PFSK-1 (cell line): Measurements from ENCODE around the gene LRRC15.

Experiments
- FOXP2 ChIP-seq: optimal IDR thresholded peaks from 2 replicates; pipeline ENCODE3; 2011; ENCODE audit warnings: borderline replicate concordance, control low read depth, inconsistent platforms; ENCODE audit not compliant: insufficient read depth; ENCODE audit errors: extremely low read length, extremely low read depth
- POLR2AphosphoS5 ChIP-seq: IDR thresholded peaks from 2 replicates; pipeline ENCODE4 v1.6.1; 2012; ENCODE audit warnings: low read depth, mild to moderate bottlenecking, control low read depth, low read length, moderate library complexity
- SIN3A ChIP-seq: IDR thresholded peaks from 2 replicates; pipeline ENCODE4 v1.6.1; 2012; ENCODE audit warnings: mild to moderate bottlenecking, low read length, moderate library complexity, borderline replicate concordance; ENCODE audit not compliant: insufficient read depth
- TAF1 ChIP-seq: IDR thresholded peaks from 2 replicates; pipeline ENCODE4 v1.6.1; 2012; ENCODE audit warnings: low read length, control low read depth, borderline replicate concordance; ENCODE audit not compliant: insufficient read depth
- TF ChIP-seq, protein P1 (sequence below), 2 experiments: IDR thresholded peaks; 2 replicates each; pipeline versions ENCODE4 v1.6.1 to v1.8.0; 2011 to 2012; ENCODE audit warnings: low read depth in 2 of 2, low read length in 2 of 2, control low read depth in 1 of 2, inconsistent platforms in 1 of 2, mild to moderate bottlenecking in 1 of 2, moderate library complexity in 1 of 2; ENCODE audit not compliant: insufficient read depth in 1 of 2

LRRC15 gene

DNA sequence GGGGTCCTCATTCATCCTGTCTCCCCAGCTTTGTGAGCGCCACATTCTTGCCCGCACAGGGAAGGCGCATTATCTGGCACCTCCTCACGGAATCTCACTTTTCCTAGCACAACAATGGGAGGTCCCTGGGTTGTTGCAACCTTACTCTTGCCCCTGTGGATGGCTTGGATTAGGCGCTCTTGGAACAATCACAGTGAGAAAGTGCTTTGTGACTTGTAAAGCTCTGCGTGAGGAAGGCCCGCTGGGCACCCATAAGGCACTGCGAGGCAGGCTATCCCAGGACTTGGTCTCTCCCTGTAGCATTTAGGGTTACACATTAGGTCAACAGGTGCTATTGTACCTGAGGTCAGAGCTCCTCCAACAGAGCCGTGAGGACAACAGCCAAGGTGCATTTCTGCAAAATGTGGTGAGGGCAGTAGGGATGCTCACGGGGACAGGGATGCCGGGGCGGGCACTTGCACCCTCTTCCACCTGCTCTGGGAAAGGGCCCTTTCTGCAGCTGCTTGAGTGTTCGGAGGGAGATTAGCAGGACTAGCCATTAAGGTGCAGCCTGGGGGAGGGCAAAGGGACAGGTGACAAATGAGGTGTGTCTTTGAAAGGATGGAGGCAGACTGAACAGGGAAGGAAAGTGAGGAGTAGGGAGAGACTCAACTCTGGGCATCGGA is 13.9 kb upstream of the LRRC15 start:
- TF ChIP-seq TAF1 (no peak), FOXP2 (no peak), SIN3A (no peak), POLR2AphosphoS5 (no peak)
- TF ChIP-seq, protein P1, sequence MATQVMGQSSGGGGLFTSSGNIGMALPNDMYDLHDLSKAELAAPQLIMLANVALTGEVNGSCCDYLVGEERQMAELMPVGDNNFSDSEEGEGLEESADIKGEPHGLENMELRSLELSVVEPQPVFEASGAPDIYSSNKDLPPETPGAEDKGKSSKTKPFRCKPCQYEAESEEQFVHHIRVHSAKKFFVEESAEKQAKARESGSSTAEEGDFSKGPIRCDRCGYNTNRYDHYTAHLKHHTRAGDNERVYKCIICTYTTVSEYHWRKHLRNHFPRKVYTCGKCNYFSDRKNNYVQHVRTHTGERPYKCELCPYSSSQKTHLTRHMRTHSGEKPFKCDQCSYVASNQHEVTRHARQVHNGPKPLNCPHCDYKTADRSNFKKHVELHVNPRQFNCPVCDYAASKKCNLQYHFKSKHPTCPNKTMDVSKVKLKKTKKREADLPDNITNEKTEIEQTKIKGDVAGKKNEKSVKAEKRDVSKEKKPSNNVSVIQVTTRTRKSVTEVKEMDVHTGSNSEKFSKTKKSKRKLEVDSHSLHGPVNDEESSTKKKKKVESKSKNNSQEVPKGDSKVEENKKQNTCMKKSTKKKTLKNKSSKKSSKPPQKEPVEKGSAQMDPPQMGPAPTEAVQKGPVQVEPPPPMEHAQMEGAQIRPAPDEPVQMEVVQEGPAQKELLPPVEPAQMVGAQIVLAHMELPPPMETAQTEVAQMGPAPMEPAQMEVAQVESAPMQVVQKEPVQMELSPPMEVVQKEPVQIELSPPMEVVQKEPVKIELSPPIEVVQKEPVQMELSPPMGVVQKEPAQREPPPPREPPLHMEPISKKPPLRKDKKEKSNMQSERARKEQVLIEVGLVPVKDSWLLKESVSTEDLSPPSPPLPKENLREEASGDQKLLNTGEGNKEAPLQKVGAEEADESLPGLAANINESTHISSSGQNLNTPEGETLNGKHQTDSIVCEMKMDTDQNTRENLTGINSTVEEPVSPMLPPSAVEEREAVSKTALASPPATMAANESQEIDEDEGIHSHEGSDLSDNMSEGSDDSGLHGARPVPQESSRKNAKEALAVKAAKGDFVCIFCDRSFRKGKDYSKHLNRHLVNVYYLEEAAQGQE (IDR thresholded peaks at IDR 0.05; ENCODE audit: insufficient read depth in 1 of 2, low read depth in 2 of 2, low read length in 2 of 2), result no peak

DNA sequence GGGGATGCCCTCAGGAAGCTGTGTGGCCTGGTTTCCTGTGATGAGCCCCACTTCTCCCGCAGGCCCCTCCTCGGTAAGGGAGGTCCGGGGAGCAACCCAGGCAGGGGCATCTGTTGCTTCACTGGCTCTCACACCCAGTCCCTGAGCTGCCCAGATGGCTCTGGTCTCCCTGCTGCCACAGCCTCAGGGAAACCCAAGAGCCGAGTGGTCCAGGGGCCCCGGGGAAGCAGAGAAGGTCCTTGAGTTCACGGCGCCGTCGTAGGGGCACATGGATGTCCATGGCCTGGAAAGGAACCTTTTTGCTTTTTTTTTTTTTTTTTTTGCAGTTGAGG is 13.3 kb upstream of the LRRC15 start:
- TF ChIP-seq POLR2AphosphoS5 (no peak), TAF1 (no peak), FOXP2 (no peak), SIN3A (no peak)
- TF ChIP-seq, protein P1 (IDR thresholded peaks at IDR 0.05; ENCODE audit: insufficient read depth in 1 of 2, low read depth in 2 of 2, low read length in 2 of 2), result no peak

DNA sequence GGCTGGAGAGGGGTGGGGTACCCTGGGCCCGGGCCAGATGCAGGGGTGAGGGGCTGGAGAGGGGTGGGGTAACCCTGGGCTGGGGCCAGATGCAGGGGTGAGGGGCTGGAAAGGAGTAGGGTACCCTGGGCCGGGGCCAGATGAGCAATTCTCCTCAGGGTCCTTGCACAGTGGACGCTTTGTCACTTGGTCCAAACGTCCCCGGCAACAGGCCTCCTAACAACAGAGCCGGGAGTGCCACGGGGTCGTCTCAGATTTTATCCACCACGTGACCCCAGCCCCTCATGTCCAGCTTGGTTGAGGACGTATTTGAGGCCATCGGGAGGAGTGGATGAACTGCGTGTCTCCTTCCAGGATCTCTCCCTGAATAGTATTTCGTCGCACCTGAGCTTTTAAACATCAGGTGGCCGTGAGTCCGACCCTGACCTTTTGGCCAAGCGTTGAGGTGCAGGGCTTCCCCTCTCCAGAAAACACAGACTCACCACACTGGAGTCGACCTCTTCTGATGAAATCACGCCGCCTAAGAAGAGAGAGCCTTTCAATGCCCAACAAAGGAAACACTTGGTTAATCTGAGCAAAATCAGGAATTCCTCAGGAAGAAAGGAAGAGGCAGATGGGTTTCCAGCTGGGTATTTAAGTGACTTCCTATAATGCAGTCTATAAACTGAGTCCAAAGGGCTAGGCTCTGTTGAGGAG is 12.8 kb upstream of the LRRC15 start:
- no peak for TF ChIP-seq SIN3A
- no peak for TF ChIP-seq POLR2AphosphoS5
- TF ChIP-seq, protein P1 (IDR thresholded peaks at IDR 0.05; ENCODE audit: insufficient read depth in 1 of 2, low read depth in 2 of 2, low read length in 2 of 2), result no peak
- TF ChIP-seq TAF1, result no peak
- no peak for TF ChIP-seq FOXP2

DNA sequence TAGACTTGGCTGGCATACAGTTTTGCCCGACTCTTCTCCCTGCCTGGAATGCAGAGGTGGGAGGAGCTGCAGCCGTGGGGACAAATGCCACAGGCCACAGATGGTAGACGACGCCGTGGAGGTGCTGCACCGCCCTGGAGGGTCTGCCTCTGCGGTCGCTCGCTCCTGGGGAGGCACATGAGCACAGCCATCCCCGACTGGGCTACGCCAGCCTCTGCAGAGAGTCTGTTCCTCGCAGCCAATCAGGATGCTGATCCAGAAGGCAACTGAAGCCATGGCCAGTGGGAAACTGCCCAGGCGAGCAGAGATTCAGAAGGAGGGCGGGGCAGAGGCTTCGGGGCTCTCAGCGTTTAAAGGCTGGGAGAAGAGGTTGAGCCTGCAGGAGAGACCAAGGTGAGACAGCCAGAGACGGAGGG is 11.9 kb upstream of the LRRC15 start:
- TF ChIP-seq, protein P1 (IDR thresholded peaks at IDR 0.05; ENCODE audit: insufficient read depth in 1 of 2, low read depth in 2 of 2, low read length in 2 of 2), result no peak
- TF ChIP-seq SIN3A (no peak), TAF1 (no peak), FOXP2 (no peak), POLR2AphosphoS5 (no peak)
